Testis (tissue), 2 donors: ENCODE measurements around the gene DGKD.

Source experiments
- POLR2A ChIP-seq: fragments of 450-650 bp; IDR thresholded peaks from one replicate; pipeline ENCODE4 v1.6.1; 2017; ENCODE audit warnings: antibody characterized with exemption, mild to moderate bottlenecking, moderate library complexity
- TF ChIP-seq, protein P1 (sequence below), 3 experiments: fragments of 450-650 bp in 2 of 3; fragments of 200-600 bp in 1 of 3; sonication (generic) in 1 of 3; IDR thresholded peaks; one replicate each; pipeline ENCODE4 v1.5.1; 2016 to 2019; ENCODE audit warnings: antibody characterized with exemption in 3 of 3, mild to moderate bottlenecking in 2 of 3, moderate library complexity in 1 of 3

DNA sequence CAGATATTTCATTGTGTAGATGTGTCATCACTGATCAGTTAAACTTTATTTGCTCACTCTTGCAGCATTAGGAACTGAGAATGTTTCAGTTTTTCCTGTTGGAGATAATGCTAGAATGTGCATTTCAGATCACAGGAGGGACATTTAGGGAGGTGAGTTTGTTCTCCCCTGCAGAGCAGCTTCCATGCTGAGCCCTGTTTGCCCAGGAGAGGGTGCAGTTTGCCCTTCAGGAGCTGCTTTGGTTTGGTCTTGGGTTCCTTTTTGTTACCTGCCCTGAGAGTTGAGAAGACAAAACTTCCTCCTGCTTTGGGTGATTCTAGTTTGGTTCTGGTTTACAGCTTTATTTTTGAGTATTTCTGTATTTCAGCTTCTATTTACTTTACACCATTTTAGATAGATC lies 49.9 kb downstream of the DGKD start:
- TF ChIP-seq, protein P1, sequence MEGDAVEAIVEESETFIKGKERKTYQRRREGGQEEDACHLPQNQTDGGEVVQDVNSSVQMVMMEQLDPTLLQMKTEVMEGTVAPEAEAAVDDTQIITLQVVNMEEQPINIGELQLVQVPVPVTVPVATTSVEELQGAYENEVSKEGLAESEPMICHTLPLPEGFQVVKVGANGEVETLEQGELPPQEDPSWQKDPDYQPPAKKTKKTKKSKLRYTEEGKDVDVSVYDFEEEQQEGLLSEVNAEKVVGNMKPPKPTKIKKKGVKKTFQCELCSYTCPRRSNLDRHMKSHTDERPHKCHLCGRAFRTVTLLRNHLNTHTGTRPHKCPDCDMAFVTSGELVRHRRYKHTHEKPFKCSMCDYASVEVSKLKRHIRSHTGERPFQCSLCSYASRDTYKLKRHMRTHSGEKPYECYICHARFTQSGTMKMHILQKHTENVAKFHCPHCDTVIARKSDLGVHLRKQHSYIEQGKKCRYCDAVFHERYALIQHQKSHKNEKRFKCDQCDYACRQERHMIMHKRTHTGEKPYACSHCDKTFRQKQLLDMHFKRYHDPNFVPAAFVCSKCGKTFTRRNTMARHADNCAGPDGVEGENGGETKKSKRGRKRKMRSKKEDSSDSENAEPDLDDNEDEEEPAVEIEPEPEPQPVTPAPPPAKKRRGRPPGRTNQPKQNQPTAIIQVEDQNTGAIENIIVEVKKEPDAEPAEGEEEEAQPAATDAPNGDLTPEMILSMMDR (IDR thresholded peaks at IDR 0.05): peak; percentile 37 to 44 (median 41)
- TF ChIP-seq POLR2A: no peak
